GM12874 (cell line): ENCODE data around the gene WDR1.

Source experiments
- TF ChIP-seq, protein P1 (sequence below): IDR thresholded peaks from 2 replicates; pipeline ENCODE4 v1.5.1; 2011; ENCODE audit warnings: low read depth, mild to moderate bottlenecking, control low read depth, low read length, moderate library complexity; ENCODE audit not compliant: insufficient read depth

Gene WDR1

DNA sequence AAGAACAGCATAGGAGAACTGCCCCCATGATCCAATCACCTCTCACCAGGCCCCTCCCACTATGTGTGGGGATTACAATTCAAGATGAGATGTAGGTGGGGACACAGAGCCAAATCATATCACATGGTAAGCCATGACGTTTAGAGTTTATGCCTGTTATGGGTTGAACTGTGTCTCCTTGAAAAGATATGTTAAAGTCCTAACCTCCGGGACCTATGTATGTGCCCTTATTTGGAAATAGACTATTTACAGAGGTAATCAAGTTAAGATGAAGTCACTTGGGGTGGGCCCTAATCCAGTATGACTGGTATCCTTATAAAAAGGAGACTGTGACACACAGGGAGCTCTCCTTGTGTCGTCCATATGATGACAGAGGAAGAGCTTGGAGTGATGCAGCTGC lies 70.1 kb downstream of the WDR1 start:
- TF ChIP-seq, protein P1, sequence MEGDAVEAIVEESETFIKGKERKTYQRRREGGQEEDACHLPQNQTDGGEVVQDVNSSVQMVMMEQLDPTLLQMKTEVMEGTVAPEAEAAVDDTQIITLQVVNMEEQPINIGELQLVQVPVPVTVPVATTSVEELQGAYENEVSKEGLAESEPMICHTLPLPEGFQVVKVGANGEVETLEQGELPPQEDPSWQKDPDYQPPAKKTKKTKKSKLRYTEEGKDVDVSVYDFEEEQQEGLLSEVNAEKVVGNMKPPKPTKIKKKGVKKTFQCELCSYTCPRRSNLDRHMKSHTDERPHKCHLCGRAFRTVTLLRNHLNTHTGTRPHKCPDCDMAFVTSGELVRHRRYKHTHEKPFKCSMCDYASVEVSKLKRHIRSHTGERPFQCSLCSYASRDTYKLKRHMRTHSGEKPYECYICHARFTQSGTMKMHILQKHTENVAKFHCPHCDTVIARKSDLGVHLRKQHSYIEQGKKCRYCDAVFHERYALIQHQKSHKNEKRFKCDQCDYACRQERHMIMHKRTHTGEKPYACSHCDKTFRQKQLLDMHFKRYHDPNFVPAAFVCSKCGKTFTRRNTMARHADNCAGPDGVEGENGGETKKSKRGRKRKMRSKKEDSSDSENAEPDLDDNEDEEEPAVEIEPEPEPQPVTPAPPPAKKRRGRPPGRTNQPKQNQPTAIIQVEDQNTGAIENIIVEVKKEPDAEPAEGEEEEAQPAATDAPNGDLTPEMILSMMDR: no peak

DNA sequence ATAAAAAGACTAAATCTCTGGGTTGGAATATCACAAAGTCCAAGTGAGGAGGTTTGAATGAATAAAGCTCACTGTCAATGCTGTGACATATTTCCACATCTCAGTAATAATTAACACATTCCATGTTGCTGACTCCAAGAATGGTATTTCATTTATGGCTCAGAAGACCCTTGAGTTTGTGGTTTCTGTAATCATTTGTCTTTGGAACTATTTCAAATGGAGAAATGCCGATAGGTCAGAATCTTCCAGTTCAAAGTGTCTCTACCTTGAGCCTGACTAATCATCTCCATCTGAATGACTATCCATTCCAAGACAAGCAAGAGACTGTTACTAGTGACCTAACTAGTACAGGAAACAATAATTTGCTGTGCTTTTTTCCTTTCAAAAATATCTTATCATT lies 71.1 kb downstream of the WDR1 start:
- TF ChIP-seq, protein P1: no peak

- TF ChIP-seq, protein P1: no peak
Measured at GRCh38 chr4:10041036-10041435, 75.6 kb downstream of the WDR1 start.

GRCh38 chr4:10040049-10040892 lies 76.3 kb downstream of the WDR1 start:
- TF ChIP-seq, protein P1: no peak

- TF ChIP-seq, protein P1: no peak
Measured at GRCh38 chr4:10036807-10037342, 79.7 kb downstream of the WDR1 start.

DNA sequence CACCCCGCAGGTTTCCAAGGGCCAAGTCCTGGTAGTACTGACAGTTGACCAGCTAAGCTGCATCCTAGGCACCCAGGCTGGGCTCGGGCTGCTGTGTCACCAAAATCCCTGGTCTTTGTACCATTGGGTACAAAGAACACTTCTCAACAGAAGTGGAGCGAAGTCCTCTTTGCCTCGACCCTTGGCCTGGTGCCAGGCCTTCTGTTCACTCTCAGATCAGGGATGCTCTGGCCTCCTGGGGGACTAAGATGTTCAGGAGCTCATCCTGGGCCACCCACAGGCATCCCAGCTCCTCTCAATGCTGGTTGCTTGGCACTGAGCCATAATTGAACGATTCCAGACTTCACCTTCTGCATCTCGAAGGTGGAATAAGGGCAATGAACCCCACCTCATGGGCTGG lies 81.5 kb downstream of the WDR1 start:
- TF ChIP-seq, protein P1: no peak

DNA sequence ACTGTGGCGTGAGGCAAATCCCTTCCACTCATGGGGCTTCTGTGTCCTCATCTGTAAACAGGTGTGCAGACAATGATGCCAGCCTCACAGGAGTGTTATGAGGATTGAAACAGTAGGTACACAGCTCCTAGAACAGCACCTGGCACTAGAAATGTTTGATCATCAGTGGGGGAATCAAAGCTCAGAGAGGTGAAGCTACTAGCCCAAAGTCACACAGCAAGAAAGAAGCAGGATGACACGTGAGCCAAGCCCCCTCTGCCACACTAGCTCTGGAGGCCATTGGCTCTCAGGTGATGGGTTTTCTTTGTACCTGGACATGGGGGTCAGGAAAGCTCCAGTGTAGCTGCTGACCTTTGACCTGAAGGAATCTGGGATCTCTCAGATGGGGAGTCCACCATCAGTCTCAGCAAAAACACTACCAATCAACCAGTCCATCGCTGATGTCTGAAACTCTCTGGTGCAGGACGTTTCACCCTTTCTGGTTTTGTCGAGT lies 81.9 kb downstream of the WDR1 start:
- TF ChIP-seq, protein P1: no peak
